AG04450 (cell line): Measurements from ENCODE around the gene RRH. TPM values are rescaled to one million over a fixed set of nuclear protein-coding genes. Genes with fewer than 3 reads are reported as not detected.

Experiments
- CTCF ChIA-PET: fragments of 300-600, 350-600 bp; formaldehyde crosslinking; extraction: SDS; loops from one replicate; lab custom pipeline; 2022; ENCODE audit warnings: antibody characterized with exemption, inconsistent platforms; lab: Charles Lee
- POLR2A ChIA-PET: fragments of 350-600 bp; formaldehyde crosslinking; extraction: SDS; loops from one replicate; lab custom pipeline; 2021; ENCODE audit warnings: antibody characterized with exemption, inconsistent platforms; lab: Yijun Ruan, JAX
- DNase-seq: peaks from one replicate; pipeline ENCODE4 v3.0.0-alpha.2; 2011; ENCODE audit warnings: low read depth, low spot score
- H3K27ac ChIP-seq: one replicate; pipeline ENCODE4 v1.5.1; 2012; ENCODE audit warnings: low read depth, low read length, control low read depth
- H3K27me3 ChIP-seq: one replicate; pipeline ENCODE4 v1.6.0; 2012; ENCODE audit warnings: low read length; ENCODE audit not compliant: control insufficient read depth, insufficient read depth
- H3K4me3 ChIP-seq: 2 replicates; pipeline ENCODE4 v1.5.1; 2011; ENCODE audit warnings: mild to moderate bottlenecking, low read depth, low read length, control low read depth
- H3K9me3 ChIP-seq: 2 replicates; pipeline ENCODE4 v1.5.1; 2012; ENCODE audit warnings: low read length; ENCODE audit not compliant: control insufficient read depth, insufficient read depth
- polyA plus RNA-seq: library from polyadenylated mRNA; depleted of rRNA; stranded (reverse); fragments of >200 nt; gene quantifications from 2 replicates; pipeline ENCODE4 v1.2.3, GENCODE V29; 2011
- TF ChIP-seq, protein P1 (sequence below): IDR thresholded peaks from 2 replicates; pipeline ENCODE4 v1.5.1; 2011; ENCODE audit warnings: low read depth, low read length, control low read depth, inconsistent platforms

The RRH gene
- polyA plus RNA-seq, 1 experiment, result 0.15 TPM

DNA sequence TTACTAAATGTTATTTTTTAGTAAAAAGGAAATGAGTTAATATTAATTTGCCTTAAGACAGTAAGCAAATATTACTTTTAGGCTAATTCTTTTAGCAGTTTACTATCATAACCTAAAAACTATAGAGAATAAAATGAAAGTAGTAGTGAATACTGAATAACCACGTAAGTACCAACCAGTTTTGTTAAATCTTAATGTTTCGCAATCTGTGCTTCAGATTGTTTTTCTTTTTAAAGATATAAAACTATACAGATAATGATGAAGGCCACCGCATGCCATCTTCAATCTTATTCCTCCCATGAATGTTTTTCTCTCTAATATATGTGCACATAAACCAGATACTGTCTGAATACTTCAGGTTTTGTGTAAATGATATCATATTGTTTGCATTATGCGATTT lies 6.0 kb downstream of the RRH start:
- no peak for DNase-seq
- no peak overlapping the region for H3K4me3 ChIP-seq
- H3K27me3 ChIP-seq, result no peaks in the 10 kb centered on the region
- no peak overlapping the region for H3K27ac ChIP-seq
- H3K9me3 ChIP-seq, result no peaks in the 10 kb centered on the region
- TF ChIP-seq, protein P1, sequence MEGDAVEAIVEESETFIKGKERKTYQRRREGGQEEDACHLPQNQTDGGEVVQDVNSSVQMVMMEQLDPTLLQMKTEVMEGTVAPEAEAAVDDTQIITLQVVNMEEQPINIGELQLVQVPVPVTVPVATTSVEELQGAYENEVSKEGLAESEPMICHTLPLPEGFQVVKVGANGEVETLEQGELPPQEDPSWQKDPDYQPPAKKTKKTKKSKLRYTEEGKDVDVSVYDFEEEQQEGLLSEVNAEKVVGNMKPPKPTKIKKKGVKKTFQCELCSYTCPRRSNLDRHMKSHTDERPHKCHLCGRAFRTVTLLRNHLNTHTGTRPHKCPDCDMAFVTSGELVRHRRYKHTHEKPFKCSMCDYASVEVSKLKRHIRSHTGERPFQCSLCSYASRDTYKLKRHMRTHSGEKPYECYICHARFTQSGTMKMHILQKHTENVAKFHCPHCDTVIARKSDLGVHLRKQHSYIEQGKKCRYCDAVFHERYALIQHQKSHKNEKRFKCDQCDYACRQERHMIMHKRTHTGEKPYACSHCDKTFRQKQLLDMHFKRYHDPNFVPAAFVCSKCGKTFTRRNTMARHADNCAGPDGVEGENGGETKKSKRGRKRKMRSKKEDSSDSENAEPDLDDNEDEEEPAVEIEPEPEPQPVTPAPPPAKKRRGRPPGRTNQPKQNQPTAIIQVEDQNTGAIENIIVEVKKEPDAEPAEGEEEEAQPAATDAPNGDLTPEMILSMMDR, result no peak
- ChIA-PET POLR2A (no interaction called here), CTCF (no interaction called here)

GRCh38 chr4:109836985-109837384 lies 9.2 kb downstream of the RRH start:
- ChIA-PET CTCF (no interaction called here), POLR2A (no interaction called here)
- no peak for DNase-seq
- H3K9me3 ChIP-seq, result no peaks in the 10 kb centered on the region
- TF ChIP-seq, protein P1, result no peak
- H3K4me3 ChIP-seq, result no peak overlapping the region
- no peaks in the 10 kb centered on the region for H3K27me3 ChIP-seq
- H3K27ac ChIP-seq, result no peak overlapping the region

DNA sequence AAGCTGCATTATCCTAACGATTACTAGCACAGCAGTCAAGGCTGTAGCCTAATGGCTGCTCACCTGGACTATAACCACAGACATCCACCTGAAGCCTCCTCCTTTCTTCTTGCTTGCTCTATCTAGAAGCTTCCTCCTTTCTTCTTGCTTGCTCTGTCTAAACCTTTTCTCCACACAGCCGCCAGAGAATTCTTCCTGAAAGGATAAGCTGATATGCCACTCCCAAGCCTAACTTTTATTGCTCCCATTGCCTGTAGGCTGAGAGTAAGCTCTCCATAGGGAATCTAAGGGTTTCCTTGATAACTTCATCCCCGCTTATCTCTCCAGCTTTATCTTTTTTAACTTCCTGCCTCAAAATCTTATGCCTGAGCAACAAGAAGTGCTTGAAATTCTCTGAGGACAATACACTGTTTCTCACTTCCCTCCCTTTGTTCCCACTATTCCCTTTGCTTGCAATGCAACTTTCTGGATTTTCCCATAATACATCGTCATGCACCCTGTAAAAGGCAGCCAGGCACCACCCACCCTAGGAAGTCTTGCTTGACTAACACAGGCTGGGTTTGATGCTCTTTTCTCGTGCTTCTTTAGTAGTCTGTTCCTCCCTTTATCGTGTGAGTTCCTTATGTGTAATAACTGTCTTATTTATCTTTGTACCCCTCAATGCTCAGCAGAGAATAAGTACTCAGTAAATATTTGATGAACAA lies 18.8 kb downstream of the RRH start:
- TF ChIP-seq, protein P1, result no peak
- no peaks in the 10 kb centered on the region for H3K27me3 ChIP-seq
- DNase-seq, result no peak
- no peak overlapping the region for H3K27ac ChIP-seq
- ChIA-PET POLR2A (no interaction called here), CTCF (interaction anchor here (1.3 kb wide), 1 partner anchor 425 kb away, joined by 3 read pairs; no protein-coding TSS in a partner anchor)
- no peak overlapping the region for H3K4me3 ChIP-seq
- no peaks in the 10 kb centered on the region for H3K9me3 ChIP-seq

DNA sequence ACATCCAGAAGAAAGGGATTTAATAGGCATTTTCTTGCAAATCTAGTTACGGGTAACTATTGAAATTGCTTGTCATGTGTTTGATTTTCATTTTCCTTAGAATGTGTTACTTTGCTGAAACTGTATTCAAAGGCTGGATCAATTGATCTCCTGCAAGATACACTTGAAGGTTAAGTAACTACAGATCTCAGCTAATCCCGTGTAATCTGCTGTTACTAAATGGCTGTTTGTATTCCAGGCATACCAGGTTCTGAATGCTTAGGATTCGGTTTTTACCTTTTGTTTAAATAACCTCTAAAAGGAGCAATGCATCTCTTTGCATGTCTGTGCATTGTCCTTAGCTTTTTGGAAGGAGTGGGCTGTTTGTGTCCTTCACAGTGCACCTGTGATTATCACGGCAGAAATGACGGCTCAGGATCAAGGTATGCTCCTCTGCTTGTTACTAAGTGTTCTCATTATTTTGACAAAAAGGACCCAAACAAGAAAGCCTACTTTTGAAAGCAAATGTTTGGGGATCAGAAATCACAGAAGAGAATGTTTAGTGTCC lies 20.2 kb downstream of the RRH start, which contains the start of gene LRIT3:
Gene LRIT3, plus strand, starts transcription at position 212 of the 547 bp plus-strand sequence. Its CDS starts 95 bp downstream, at position 307.
- H3K9me3 ChIP-seq, result no peaks in the 10 kb centered on the region
- TF ChIP-seq, protein P1, result no peak
- H3K27ac ChIP-seq, result no peak within 1 kb of the TSS
- ChIA-PET CTCF (no interaction called here), POLR2A (no interaction called here)
- H3K4me3 ChIP-seq, result no peak within 1 kb of the TSS
- H3K27me3 ChIP-seq, result no peaks in the 10 kb centered on the region
- no peak for DNase-seq

- no peak overlapping the region for H3K4me3 ChIP-seq
- TF ChIP-seq, protein P1, result no peak
- DNase-seq, result no peak
Observed at GRCh38 chr4:109848501-109848900, 20.7 kb downstream of the RRH start.

More at GRCh38 chr4:109848501-109848900, 20.7 kb downstream of the RRH start:
- Histone ChIP-seq H3K27me3 (no peaks in the 10 kb centered on the region), H3K9me3 (no peaks in the 10 kb centered on the region), H3K27ac (no peak overlapping the region)
- CTCF ChIA-PET, result no interaction called here
- POLR2A ChIA-PET, result no interaction called here
